Glomerular visceral epithelial cell (primary cell): Measurements from ENCODE around the gene KIRREL1.
"Not testable (repeated sequence)": the region's sequence is repeated elsewhere in the genome, so short reads cannot be mapped to it uniquely, and the experiment has no call there.

Experiments
- DNase-seq: peaks from one replicate; pipeline ENCODE4 v3.0.0-alpha.2; 2016; ENCODE audit errors: extremely low spot score

Gene KIRREL1

DNA sequence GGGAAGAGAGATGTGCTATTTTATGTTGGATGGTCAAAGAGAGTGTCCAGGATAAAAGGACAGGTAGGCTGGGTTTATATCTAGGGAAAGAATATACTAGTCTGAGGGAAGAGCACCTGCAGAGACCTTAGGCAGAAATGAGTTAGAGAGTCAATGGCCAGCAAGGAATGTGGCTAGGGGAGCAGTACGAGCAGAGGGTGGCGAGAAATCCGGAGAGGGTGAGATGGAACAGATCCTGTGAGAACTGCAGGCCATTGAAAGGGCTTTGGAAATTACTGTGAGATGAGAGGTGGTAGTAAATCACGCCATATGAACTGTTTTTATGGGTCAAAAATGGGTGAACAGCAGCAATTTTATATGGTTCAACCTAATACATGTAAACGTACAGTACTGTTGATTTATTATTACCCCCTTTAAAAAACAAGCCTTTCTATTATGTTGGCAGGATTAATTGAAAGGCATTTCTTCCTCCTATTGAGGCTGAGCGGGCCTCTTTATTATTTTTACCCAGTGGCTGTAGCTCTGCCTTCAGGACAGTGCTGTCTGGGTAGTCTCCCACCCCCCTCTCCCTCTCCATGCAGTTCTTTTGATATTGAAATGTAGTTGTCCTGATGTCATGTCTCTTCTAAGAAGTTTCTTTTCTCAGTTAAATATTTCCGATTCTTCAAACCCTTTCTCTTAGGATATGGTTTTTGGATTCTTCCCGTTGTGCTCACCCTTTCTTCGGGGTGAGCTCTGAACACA lies 112.1 kb downstream of the KIRREL1 start:
- DNase-seq: no peak

DNA sequence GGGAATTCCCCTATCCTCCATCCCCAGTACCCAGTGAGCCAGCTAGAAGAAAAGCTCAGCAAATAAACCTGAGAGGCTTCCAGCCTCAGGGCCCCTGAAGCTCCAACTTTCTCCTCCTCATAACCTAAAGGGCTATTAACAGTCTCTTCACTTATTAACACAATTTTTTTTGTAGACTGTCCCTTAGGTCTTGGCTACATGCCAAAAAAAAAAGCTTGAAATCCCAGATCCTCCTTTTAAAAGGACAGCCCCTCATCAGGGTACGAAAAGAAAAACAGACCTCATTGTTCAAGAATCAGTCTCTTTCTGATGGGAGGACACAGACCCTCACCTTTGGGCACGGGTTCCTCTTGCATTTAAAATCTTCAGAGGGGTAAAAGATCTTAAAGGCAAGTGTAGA lies 114.5 kb downstream of the KIRREL1 start:
- DNase-seq: peak; percentile 47

DNA sequence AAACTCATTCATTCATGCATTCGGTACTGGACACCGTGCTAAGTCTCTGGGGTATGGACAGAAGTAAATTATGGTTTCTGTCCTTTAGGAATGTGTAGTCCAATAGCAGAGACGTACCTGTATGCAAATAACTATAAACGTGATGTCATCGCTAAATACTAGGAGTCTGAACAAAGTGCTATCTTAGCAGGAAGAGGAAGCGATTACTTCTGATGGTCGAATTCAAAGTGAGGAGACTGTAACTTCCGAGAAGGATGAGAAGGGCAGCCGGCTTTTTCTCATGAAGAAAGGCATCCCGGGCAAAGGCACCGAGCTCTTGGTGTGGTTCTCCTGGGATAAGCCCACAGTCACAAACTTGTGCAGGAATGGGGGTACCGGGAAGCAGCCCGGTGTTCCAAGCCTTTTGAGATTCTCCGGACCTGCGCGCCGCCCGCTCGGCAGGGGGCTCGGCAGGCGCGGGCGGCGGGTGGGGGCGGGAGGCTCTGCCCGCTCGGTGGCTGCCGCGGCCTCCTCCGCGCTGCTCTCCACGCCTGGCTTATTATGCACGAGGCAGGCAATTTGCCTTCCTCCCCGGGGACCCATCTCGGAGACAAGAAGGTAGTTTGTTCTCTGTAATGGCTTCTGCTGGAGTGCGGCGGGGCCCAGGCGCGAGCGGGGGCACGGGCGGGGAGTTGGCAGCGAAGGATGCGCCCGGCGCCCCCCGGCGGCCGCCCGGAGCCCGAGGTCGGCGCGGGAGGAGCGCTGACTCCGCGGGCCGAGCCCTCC lies 119.7 kb downstream of the KIRREL1 start:
- DNase-seq: peak; percentile 64

DNA sequence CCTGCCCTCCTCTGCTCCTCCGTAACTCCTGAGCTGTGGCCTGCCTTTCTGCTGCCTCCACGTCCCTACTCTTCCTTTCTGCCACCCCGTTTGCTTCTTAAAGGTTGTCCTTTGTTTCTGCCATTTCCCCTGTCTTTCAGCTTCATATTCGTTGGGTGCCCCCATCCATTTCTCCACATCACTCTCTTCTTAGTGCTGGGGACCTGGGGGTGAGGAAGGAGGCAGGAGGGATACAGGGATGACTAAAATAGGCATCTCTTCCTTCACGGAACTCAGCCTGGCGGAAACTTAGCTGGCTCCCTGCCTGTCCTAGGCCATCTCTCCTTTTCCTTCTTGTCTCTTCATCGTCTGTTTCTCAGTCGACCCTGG lies 120.3 kb downstream of the KIRREL1 start:
- no peak for DNase-seq

DNA sequence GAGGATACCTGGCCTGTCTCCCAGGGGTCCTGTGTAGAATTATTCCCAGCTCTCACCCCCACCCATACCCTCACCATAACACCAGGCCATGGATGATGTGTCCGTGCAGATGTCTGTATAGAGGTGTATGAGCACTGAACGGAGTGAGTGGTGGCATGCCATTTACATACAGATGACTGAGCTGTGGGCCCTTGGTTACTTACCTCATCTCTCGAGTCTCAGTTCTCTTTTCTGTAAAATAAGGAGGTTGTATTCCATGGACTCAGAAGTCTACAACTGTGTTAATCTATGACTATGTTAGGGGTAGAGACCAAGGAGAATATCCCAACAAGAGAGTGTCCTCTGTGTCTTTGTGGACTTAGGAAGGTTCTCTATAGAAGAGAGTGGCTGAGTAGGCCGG lies 121.7 kb downstream of the KIRREL1 start:
- DNase-seq: no peak

DNA sequence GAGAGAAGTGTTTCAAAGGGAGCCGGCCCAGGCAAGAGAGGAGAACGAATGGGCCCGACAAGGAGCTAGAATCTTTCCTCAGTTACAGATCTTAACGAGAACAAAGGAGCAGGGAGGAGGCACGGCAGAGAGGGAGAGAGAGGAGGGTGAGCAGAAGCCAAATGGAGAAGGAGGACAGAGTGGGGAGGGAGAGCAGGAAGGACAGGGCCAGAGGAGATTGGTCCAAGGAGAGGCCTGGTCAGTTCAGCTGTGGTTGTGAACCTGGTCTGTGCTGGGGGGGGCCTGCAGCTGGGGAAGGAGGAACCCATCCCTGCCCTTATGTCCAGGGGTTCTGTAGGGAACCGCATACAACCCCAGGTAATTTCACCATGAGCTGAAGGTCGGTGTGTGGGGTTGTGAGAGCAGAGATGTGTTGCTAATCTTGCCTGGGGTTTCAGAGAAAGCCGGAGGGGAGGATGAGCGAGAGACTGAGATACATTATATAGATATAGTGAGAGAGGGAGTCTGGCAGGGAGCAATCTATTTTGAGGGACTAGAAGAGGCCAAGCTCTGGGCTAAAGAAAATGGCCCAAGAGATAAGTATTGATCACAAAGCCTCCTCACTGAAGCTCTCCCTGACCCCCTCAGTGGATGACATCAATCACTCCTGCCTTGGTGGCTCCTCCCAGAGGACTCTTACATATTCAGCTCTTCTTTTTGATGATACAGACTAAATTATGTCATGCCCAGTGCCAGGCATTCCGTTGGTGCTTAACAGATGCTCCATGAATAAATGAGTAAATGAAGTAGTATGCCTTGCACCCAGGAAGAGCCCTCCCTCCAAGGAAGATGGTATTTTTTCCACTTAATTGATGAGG lies 123.1 kb downstream of the KIRREL1 start:
- DNase-seq: no peak

DNA sequence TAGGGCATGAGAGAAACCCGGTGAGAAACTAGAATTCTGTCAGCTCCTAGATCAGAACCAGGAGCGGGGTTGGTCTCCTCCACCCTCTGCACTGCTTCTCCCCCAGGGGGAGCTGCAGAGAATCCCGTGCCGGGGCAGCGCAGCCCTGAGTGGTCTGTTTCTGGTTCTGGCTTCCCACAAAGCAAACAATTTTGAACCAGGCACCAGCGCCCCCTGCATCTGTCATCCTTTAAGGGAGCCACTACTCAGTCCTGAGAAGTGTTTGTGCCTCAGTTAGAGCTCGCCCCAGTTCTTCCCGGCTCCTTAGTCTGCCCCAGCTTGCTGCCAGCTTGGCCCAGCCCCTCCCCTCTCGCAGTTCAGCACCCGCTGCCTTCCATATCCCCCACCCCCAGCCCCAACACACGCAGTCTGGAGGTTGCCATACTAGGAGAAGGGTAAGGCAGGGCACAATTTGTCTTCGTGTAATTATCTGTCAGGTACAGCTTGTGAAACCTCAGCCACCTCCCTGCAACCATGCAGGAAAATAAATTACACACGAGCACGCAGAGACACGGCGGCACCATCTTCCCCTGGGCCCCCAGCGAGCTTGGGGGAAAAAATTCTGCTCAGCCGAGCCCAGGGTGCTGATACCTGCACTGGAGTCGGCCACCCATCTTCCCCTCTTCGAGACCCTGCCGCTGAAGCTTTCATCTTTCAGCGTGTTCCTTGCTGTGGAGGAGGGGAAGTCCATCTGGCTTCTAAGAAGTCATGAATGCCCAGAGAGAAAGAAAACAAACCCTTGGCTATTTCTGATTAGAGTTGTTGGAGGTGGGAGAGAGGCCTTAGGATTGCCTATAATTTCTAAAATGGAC lies 124.6 kb downstream of the KIRREL1 start:
- DNase-seq: no peak

DNA sequence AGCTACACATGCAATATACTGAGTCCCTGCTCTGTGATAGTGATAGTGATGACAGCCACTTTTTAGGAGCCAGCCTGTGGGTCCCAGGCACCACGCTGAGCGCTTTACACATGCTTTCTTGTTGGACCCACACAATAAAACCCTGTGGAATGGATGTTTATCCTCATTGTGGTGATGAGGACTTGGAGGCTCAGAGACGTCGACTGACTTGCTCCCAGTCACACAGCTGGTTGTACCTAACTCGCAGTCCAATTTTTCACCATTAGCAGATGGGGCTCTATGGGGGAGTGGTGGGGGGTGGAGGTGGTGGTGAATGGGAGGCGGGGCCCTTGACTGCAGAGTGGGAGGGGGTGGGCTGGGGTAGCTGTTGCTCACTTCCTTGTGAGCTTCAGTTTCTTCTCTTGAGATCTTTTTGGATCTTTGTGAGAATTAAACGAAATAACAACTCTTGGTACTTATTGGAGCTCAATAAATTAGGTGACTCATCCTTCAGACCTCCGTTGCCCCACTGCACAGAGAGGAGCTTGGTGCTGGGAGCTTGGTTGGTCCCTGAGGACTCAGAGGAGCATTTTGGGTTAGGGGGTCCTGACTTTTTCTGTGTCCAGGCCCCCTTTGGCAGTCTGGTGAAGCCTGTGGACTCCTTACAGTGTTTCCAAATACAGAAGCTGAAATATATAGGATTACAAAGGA lies 125.4 kb downstream of the KIRREL1 start:
- DNase-seq: no peak

DNA sequence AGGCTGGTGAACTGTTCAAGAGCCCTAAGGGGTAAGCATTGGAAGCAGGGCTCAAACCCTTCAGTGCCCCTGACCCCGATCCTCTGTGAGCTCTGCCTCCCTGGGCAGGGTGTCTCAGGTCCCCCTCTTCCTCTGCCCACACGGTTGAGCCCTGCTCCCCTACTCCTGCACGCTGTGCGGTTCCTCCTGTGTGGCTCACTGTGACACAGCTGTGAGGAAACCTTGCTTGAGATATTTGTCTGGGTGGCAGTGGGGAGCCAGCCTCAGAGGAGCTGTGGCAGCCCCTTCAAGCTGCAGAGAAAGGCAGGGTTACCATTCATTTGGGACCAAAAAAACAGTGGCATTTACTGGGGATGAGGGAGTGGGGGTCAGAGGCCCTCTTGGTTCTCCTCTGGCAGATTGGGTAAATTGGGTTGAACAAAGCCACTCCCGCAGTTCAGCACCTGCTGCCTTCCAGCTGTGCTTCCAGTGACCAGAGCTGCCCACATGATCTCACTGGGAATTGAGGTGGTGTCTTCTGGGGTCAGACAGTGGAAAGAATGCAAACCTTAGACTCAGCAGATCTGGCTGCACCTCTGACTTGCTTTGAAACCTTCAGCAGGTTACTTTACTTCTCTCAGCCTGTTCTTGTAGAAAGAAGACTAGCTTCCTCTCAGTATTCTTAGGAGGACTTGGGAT lies 126.7 kb downstream of the KIRREL1 start:
- peak; percentile 58 for DNase-seq

DNA sequence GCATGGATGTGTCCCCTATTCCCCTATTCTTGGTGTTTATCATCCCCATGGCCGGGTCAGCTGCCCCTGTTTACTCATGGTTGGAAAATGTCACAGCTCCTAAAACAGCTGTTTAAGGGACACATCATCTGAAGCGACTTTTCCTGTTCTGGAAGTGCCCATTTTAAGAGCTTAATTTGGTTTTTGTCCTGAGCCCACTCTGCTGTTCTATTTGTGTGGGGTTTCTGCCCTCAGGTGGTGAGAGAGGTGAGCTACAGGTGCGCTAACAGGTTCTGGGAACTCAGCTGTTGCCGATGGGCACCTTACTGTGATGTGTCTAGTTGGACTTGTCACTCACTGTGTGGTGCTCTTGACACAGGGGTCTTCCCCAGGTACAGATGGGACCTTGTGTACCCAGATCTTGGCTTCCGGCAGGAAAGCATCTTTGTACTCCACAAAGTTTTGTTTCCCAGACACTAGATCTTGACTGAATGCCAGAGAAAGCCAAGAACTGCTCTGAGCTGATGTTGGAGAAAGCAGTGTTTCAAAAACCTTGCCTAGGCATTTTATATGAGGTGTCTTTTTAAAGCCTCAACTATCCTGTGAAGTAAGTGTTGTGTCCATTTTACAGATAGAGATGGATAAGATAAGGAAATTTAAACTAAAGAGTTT lies 128.3 kb downstream of the KIRREL1 start:
- peak; percentile 74 for DNase-seq

DNA sequence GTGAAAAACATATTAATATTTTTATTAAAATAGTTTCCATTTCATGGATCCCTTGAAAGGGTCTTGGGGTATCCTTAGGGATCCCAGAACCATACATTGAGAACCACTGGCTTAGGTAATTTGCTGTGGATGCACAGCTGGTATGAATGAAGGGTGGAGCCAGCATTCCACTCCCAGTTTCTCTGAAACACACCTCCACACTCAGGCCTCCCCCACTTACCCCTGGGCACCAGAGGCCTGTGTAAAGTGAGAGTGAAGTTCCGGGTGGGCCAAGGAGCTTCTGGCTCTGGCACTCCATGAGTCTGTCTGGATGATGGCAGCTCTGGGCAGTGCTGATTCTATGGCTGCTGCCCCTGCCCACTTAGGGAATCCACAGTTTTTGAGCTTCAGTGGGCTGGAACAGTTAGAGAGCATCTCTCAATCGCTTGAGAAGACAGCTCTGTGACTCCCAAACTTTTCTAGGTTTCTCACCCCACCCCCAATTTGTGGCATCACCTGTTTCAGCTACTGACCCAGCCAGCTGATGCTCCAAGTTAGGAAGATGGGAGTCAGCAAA lies 129.5 kb downstream of the KIRREL1 start:
- DNase-seq: peak; percentile 73

DNA sequence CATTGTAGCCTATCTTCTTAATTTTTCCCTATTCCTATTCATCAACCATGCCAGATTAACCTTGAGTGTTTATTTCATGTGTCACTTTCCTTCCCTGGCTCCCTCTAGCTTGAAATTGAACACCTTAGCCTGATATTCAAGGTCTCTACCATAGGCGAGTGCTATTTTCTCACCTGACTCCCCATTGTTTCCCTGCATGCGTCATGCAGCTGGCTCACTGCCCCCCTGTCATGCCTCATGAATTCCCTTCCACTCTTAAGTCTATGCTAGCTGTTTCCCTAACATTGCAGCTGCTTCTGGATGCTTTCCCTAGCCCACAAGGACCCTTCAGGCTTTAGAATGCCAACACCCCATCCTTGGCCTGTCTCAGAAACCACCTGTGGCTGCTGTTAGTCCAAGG lies 130.6 kb downstream of the KIRREL1 start:
- peak; percentile 90 for DNase-seq

DNA sequence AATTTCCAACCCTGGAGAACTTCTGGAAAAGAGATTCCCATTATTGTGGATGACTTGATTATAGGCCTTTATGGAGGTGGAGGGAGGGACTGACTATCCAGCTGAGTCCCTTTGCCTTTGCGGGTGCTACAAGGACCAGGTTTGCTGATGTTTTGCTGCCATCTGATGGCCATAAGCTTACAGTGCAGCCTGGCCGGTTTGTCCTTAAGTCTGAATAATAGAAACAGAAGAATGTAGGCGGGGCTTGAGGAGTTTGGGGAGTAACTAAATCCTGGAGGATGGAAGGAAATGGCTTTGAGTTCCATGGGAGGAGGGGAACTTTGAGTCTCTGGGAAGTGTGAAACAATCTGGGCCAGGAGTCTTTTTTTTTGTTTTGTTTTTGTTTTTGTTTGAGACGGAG lies 131.6 kb downstream of the KIRREL1 start:
- DNase-seq: peak; percentile 94

DNA sequence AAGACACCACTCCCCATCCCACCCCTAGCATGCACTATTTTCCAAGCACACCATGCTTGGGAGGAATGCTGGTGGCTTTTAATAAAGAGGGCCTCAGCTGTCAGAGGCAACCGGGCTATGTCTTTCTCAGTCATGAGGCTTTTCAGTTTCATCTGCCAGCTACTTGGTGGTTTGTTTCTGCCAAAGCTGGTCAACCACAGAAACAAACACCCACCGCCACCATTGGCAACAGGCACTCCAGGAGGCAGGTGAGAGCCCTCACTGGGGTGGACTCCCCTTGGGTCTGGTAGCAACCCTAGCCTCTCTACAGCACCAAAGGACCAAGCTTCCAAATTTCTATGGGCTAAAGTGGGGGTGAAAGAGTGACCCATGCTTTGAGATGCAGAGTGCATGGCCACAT lies 133.0 kb downstream of the KIRREL1 start:
- DNase-seq: no peak

DNA sequence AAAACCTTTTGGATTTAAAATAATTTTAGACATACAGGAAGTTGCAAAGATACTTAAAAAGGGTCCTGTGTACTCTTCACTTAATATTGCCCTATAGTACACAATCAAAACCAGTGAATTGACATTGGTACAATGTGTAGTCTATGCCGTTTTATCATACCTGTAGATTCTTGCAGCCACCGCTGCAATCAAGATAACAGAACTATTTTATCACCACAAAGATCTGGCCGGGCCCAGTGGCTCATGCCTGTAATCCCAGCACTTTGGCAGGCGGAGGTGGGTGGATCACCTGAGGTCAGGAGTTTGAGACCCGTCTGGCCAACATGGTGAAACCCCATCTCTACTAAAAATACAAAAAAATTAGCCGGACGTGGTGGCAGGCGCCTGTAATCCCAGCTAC lies 135.1 kb downstream of the KIRREL1 start:
- DNase-seq: not testable (repeated sequence)

DNA sequence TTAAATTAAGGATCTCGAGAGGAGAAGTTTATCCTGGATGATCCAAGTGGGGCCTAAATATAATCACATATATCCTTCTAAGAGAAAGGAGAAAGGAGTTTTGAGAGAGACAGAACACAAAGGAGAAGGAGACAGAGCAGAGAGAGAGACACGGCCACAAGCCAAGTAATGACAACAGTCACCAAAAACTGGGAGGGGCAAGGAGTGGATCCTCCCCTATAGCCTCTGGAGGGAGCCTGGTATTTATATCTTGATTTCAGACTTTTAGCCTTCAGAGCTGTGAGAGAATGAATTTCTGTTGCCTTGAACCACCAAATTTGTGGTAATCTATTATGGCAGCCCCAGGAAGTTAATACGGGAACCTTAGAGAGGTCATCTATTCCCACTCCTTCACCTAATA lies 137.8 kb downstream of the KIRREL1 start:
- DNase-seq: no peak

DNA sequence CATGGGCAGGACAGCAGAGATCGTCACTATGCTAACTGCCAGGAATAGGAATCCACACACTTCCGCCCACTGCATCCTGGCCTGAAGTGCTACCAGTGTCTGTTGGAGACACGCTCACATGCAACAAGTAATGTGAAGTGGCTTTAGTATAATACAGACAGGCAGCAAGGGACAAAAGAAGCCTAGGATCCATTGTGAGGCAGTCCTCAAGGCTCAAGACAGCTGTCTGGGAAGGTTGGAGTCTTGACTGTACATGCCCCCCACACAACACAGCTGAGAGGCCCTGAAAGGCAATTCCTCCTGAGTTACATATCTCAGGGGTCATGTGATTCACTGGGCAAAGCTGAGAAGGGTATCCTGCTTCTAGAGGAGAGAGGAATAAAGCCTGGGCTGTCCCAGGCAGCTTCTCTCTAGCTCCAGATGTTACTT lies 147.3 kb downstream of the KIRREL1 start:
- DNase-seq: no peak

DNA sequence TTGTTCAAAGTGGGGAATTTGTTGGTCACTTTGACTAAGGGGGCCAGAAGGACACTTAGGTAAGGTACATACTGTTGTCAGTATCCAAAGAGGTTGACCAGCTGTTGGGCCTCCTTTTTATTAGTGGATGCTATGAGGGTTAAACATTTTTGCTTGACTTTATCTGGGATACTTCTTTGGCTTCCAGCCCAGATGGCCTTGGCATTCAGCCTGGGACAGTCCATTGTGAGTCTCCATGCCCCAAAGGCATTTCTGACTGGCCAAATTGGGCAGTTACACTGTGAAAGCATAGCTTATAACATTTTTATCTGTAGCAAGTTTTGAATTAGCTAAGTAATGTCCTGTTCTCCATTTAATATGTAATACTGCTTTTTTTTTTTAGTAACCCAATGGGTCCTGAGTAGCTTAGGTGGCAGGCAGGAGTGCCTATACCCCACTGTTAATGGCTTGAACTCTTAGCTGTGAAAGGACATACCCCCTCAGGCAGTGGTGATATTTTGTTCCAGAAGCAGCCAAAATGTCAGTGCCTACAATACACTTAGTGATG lies 151.8 kb downstream of the KIRREL1 start:
- peak; percentile 42 for DNase-seq

DNA sequence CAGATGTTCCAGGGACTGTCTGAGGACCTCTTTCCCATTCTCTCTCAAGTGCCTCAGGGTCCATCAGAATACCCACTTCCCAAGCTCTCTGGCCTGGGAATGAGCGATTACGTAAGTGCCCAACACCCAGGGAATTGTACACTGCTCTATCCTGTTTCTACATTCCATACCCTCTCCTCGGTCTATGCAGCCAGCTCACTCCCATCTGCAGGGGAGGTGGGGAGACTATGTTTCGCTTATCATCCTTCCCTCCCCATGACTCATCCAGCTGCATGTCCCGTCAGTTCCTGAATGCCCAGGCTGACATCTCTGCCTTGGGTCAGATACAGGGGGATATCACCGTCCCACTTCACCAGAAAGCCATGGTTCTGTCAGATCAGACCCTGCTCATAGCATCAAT lies 152.7 kb downstream of the KIRREL1 start:
- peak; percentile 25 for DNase-seq
